ENCODE results near the gene RNF207.

Gene RNF207

GRCh38 chr1:6205849-6206519, at the start of gene RNF207:
RNF207 (plus strand) TSS chr1:6206119; CDS start chr1:6206536, 417 bp downstream.
- peak; percentile 75 for DNase-seq

GRCh38 chr1:6157132-6157527, 48.8 kb upstream of the RNF207 start:
- DNase-seq, result no peak

GRCh38 chr1:6157528-6158174, 48.3 kb upstream of the RNF207 start:
- DNase-seq, result peak; percentile 37

- no peak for DNase-seq
Measured at GRCh38 chr1:6158181-6158580, 47.7 kb upstream of the RNF207 start.

- DNase-seq, result no peak
Measured at GRCh38 chr1:6162341-6162740, 43.6 kb upstream of the RNF207 start.

GRCh38 chr1:6162773-6163172, 43.1 kb upstream of the RNF207 start:
- DNase-seq, result no peak

- no peak for DNase-seq
Measured at GRCh38 chr1:6163191-6163972, 42.5 kb upstream of the RNF207 start.

- no peak for DNase-seq
Measured at GRCh38 chr1:6163973-6164617, 41.8 kb upstream of the RNF207 start.

GRCh38 chr1:6165027-6165426, 40.9 kb upstream of the RNF207 start:
- DNase-seq, result no peak

GRCh38 chr1:6165441-6165985, 40.4 kb upstream of the RNF207 start:
- no peak for DNase-seq

GRCh38 chr1:6166221-6166620, 39.7 kb upstream of the RNF207 start:
- DNase-seq, result no peak

- DNase-seq, result no peak
Measured at GRCh38 chr1:6166655-6167390, 39.1 kb upstream of the RNF207 start.

- no peak for DNase-seq
Measured at GRCh38 chr1:6167391-6168303, 38.3 kb upstream of the RNF207 start.

- no peak for DNase-seq
Measured at GRCh38 chr1:6168947-6169586, 36.9 kb upstream of the RNF207 start.

GRCh38 chr1:6170116-6170741, 35.7 kb upstream of the RNF207 start:
- DNase-seq, result no peak

GRCh38 chr1:6170742-6171201, 35.1 kb upstream of the RNF207 start:
- no peak for DNase-seq

- no peak for DNase-seq
Measured at GRCh38 chr1:6171548-6172124, 34.3 kb upstream of the RNF207 start.

- no peak for DNase-seq
Measured at GRCh38 chr1:6172549-6172948, 33.4 kb upstream of the RNF207 start.

- DNase-seq, result no peak
Measured at GRCh38 chr1:6174621-6175410, 31.1 kb upstream of the RNF207 start.
